Measurements from ENCODE around the gene GIMAP2. TPM values are rescaled to one million over a fixed set of nuclear protein-coding genes. Genes with fewer than 3 reads are reported as not detected.

GIMAP2 gene
- total and polyA plus RNA-seq, 2 donors (not counting 1 experiment from before 2014, with no cell fraction given): 1.4 to 13.9 TPM

DNA sequence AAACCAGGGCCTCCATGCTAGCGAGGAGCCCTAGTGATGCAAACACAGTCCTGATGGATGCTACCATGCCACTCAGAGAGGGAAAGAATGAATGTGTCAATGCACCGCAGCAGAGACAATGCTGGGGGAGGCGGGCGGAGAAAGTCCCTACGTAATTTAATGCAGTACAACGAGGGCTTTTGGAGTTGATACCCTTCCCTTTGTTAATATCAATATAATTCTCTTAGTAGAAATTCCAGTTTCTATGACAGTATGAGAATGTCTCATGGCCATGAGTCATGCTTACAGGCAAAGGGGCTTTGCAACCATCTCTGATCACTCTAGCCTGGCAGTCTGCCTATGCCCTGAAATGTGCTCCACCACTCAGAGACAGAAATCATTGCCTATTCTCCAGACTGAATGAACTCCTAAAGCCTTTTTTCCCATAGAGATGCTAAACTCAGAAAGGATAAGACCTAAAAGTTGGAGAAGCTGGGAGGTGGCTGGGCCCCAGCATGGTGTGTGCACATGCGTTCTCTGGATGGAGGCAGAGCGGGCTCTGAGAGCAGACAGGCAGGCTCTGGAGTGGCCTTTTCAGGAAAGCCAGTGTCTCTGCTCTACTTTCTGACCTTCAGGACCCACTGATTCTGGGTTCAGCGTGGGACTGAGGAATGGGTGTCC lies 20.3 kb upstream of the GIMAP2 start:
- Histone ChIP-seq H3K9me3 (ENCODE audit: control insufficient read depth, insufficient read depth, low read depth, low read length) (no peaks in the 10 kb centered on the region), H3K27ac (ENCODE audit: insufficient read depth, low read length) (no peak overlapping the region), H4K20me1 (ENCODE audit: control insufficient read depth, extremely low read depth, insufficient read depth, low read length) (no peaks in the 10 kb centered on the region), H3K9ac (ENCODE audit: insufficient read depth, low read length) (no peak overlapping the region), H3K4me2 (ENCODE audit: extremely low read depth, insufficient read depth, low read length) (no peak overlapping the region), H3K79me2 (ENCODE audit: control insufficient read depth, insufficient read depth, low read length) (no peaks in the 10 kb centered on the region), H3K27me3 (ENCODE audit: control insufficient read depth, insufficient read depth, low read length) (no peaks in the 10 kb centered on the region), H3K4me1 (ENCODE audit: control insufficient read depth, extremely low read depth, insufficient read depth, low read length) (no peaks in the 10 kb centered on the region), H3K4me3 (replicated peaks in 1 of 4; ENCODE audit: control extremely low read depth in 1 of 4, insufficient read depth in 1 of 4, low read depth in 3 of 4, low read length in 4 of 4) (no peak overlapping the region), H3K36me3 (ENCODE audit: control insufficient read depth, insufficient read depth, low read length) (no peaks in the 10 kb centered on the region), H2AFZ (ENCODE audit: low read length) (no peak overlapping the region)
- DNase-seq (ENCODE audit: low read depth in 2 of 2): no peak
- TF ChIP-seq CTCF (conservative IDR thresholded peaks at IDR 0.05 in 1 of 2, IDR thresholded peaks at IDR 0.05 in 1 of 2; ENCODE audit: low read depth in 1 of 2, low read length in 2 of 2) (no peak), EZH2 (IDR thresholded peaks at IDR 0.05; ENCODE audit: low read length, missing control alignments) (no peak)

DNA sequence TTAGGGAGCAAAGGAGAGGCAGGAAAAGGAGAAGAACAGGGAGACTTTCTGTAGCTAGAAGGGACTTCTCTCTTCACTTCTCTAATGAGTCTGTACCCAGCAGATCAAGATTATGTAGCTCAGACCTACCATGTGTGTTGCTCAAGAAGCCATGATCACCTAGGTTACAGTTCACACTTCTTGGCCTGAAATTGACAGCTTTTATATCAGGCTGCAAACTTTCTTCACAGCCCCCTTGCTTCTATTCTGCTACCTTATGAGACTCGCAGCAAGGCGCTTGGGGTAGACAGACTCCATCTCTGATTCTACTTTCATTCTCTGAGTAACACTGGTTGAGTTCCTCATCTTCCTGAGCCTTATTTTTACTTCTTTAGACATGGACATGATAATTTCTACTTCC lies 19.6 kb upstream of the GIMAP2 start:
- Histone ChIP-seq H2AFZ (ENCODE audit: low read length) (no peak overlapping the region), H3K9ac (ENCODE audit: insufficient read depth, low read length) (no peak overlapping the region), H3K27ac (ENCODE audit: insufficient read depth, low read length) (no peak overlapping the region), H4K20me1 (ENCODE audit: control insufficient read depth, extremely low read depth, insufficient read depth, low read length) (no peaks in the 10 kb centered on the region), H3K79me2 (ENCODE audit: control insufficient read depth, insufficient read depth, low read length) (no peaks in the 10 kb centered on the region), H3K4me1 (ENCODE audit: control insufficient read depth, extremely low read depth, insufficient read depth, low read length) (no peaks in the 10 kb centered on the region), H3K9me3 (ENCODE audit: control insufficient read depth, insufficient read depth, low read depth, low read length) (no peaks in the 10 kb centered on the region), H3K4me3 (replicated peaks in 1 of 4; ENCODE audit: control extremely low read depth in 1 of 4, insufficient read depth in 1 of 4, low read depth in 3 of 4, low read length in 4 of 4) (no peak overlapping the region), H3K36me3 (ENCODE audit: control insufficient read depth, insufficient read depth, low read length) (no peaks in the 10 kb centered on the region), H3K4me2 (ENCODE audit: extremely low read depth, insufficient read depth, low read length) (no peak overlapping the region), H3K27me3 (ENCODE audit: control insufficient read depth, insufficient read depth, low read length) (no peaks in the 10 kb centered on the region)
- no peak for TF ChIP-seq CTCF (conservative IDR thresholded peaks at IDR 0.05 in 1 of 2, IDR thresholded peaks at IDR 0.05 in 1 of 2; ENCODE audit: low read depth in 1 of 2, low read length in 2 of 2)
- DNase-seq (ENCODE audit: low read depth in 2 of 2): no peak

DNA sequence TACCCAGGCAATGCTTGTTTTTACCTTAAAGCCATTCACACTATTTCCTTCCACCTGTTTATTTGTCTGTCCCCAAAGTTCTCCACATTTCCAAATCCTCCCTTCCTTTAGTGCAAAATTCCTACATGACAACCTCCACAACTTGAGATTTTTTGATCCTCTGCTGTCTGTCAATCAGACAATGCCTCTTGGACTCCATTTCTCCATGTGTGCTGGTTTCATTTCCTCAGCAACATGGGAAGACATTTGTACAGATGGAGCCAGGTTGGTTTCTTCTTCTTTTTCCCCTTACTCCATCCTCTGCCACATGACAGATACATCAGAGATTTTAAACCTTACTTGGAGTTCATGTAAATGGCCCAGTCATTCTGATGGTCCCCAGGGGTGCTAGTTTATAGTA lies 19.1 kb upstream of the GIMAP2 start:
- no peaks in the 10 kb centered on the region for H4K20me1 ChIP-seq (ENCODE audit: control insufficient read depth, extremely low read depth, insufficient read depth, low read length)
- no peak overlapping the region for H3K9ac ChIP-seq (ENCODE audit: insufficient read depth, low read length)
- no peaks in the 10 kb centered on the region for H3K27me3 ChIP-seq (ENCODE audit: control insufficient read depth, insufficient read depth, low read length)
- H3K4me2 ChIP-seq (ENCODE audit: extremely low read depth, insufficient read depth, low read length): no peak overlapping the region
- H2AFZ ChIP-seq (ENCODE audit: low read length): no peak overlapping the region
- no peak for TF ChIP-seq CTCF (conservative IDR thresholded peaks at IDR 0.05 in 1 of 2, IDR thresholded peaks at IDR 0.05 in 1 of 2; ENCODE audit: low read depth in 1 of 2, low read length in 2 of 2)
- no peak for TF ChIP-seq EZH2 (IDR thresholded peaks at IDR 0.05; ENCODE audit: low read length, missing control alignments)
- no peaks in the 10 kb centered on the region for H3K4me1 ChIP-seq (ENCODE audit: control insufficient read depth, extremely low read depth, insufficient read depth, low read length)
- H3K79me2 ChIP-seq (ENCODE audit: control insufficient read depth, insufficient read depth, low read length): no peaks in the 10 kb centered on the region
- H3K4me3 ChIP-seq (replicated peaks in 1 of 4; ENCODE audit: control extremely low read depth in 1 of 4, insufficient read depth in 1 of 4, low read depth in 3 of 4, low read length in 4 of 4): no peak overlapping the region
- H3K36me3 ChIP-seq (ENCODE audit: control insufficient read depth, insufficient read depth, low read length): no peaks in the 10 kb centered on the region
- H3K27ac ChIP-seq (ENCODE audit: insufficient read depth, low read length): no peak overlapping the region
- no peaks in the 10 kb centered on the region for H3K9me3 ChIP-seq (ENCODE audit: control insufficient read depth, insufficient read depth, low read depth, low read length)
- DNase-seq (ENCODE audit: low read depth in 2 of 2): no peak

Measured in fibroblast of lung (primary cell).